ENCODE data around the gene PRKG1.

DNA sequence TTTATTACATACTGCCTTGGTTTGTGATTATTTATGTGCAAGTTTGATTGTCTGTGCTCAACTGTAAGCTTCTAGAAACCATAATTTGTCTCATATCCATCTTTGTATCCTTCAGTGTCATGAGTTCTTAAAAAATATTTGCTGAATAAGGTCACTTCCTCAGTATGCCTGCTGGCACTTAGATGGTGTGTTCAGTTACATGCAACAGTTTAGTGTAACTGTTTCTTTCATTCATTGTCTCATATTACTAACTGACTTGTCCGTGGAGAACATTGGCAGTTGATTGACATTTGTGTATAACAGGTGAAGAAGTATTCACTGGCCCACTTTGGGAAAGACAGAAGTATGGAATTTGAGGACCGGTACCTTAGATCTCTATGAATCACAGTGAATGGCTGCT is 236.9 kb downstream of the PRKG1 start:
- TF ChIP-seq CTCF (IDR thresholded peaks at IDR 0.05) (no peak), EZH2 (IDR thresholded peaks at IDR 0.05; ENCODE audit: borderline replicate concordance, insufficient read depth, low read depth, low read length, poor library complexity, severe bottlenecking) (no peak)

All from B cell (primary cell).